Measurements from ENCODE around the gene CD55.

GRCh38 chr1:207345644-207346477, 24.4 kb downstream of the CD55 start:
- TF ChIP-seq CTCF (conservative IDR thresholded peaks at IDR 0.05; ENCODE audit: low read depth, low read length) (no peak), EZH2phosphoT487 (IDR thresholded peaks at IDR 0.05; ENCODE audit: borderline replicate concordance, low read length) (no peak), EZH2 (IDR thresholded peaks at IDR 0.05; ENCODE audit: low read length, unreplicated experiment) (no peak)

All from PC-3 (cell line).